GM21576 (cell line): ENCODE measurements around the gene STAMBPL1.
"Not testable (repeated sequence)": the region's sequence is repeated elsewhere in the genome, so short reads cannot be mapped to it uniquely, and the experiment has no call there.

Experiments
- ATAC-seq: cut with Tn5 transposase; IDR thresholded peaks from one replicate; pipeline ENCODE4 v1.9.1; 2021; ENCODE audit warnings: mild to moderate bottlenecking, moderate library complexity; ENCODE audit not compliant: unreplicated experiment

Gene STAMBPL1

DNA sequence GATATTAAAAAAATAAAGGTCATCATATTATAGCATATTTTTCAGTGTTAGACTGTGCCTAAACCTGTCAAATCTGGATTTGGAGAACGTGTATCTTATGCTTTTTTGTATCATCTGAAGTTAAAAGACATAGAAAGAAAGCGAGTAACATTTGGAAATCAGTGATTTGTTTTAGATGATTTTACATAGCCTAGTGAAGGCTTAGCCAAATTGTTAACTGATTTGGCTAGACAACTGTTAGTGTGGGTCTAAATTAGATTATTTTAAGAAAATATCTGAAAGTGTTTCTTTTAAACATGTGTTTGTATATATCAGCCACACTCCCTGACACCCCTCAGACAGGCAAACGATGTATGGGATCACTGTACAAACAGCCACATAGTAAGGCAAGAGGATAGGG, 36.9 kb downstream of the STAMBPL1 start:
- ATAC-seq = no peak

DNA sequence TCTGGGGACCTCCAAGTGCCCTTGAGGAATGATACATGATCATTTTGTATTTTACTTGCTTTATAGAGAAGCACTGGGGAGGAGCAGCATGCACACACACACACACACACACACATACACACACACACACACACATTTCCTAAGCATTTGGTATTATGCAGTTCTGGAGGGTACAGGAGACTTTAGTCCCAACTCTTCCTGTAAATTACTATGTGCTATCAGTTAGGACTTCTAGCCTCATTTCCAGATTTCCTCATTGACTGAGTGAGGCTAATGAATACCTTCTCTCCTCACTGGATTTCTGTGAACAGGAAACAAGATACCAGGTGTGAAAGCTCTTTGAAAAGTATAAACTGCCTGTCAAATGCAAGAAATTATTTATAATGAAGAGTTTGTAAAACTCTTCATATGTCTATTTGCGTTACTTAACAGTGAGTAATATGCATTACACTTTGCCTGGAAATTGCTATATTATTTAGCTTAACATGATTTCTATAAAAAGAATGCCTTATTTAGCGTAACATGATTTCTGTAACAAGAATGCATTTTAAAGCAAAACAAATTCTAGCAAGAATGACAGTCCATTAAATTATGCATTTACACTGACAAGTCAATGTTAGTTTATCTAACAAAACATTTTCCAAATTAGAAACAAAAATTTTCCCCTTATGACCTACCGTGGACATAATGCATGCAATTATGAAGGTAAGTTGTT, 38.3 kb downstream of the STAMBPL1 start:
- ATAC-seq = no peak

DNA sequence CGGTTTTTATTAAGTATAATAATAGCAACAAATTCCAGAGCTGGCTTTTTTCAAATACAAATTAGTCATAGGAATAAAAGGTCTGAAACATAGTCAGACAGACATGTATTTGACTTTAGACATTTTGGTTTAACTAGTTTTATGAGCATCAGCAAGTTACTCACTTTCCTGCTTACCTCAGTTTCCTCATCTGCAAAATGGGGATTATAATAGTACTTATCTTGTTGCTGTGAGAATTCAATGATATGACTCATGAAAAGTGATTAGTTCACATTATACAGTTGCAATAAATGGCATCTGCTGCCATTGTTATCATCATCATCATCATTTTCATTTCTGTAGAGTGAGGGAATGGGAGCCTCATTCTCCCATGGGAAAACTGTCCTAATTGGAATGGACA, 39.0 kb downstream of the STAMBPL1 start:
- no peak for ATAC-seq

DNA sequence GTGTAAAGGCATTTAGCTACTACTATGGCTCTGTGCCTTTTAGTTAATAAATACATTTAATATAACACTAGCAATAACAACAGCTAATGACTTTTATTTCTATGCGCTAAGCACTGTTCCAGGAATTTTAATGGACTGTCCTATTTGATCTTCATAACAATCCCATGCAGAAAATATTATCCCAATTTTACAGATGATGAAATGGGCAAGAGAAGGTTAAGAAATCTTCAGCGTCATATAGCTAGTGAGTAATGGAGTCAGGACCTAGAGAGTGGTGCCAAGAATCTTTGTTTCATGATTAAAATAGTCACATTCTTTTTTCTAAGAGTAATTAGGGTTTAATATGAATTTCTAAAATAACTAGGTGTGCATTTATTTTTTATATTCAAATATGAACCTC, 40.2 kb downstream of the STAMBPL1 start:
- ATAC-seq = no peak

DNA sequence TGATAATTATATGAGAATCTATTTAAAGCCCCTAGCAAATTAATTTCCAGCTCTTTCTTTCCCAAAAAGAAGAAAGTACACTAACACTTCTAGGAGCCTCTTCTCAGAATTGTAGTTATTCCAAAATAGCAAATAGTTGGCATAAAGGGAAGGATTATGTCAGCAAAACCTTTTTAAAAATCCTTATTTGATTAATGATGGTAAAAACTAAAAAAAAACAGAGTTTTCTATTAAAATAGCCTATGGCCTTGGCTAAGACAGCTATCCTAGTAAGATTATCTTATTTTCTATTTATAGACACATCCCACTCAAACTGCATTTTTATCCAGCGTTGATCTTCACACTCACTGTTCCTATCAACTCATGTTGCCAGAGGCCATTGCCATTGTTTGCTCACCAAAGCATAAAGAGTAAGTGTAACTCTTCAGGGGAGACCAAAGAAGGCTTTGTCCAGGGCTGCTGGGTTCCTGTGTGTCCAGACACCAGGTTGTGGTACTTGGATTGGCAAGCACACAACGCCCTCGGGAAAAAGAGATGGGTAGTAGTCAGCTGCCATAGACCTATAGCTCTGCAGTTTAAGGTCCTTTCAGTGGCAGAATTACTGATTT, 41.0 kb downstream of the STAMBPL1 start:
- no peak for ATAC-seq

DNA sequence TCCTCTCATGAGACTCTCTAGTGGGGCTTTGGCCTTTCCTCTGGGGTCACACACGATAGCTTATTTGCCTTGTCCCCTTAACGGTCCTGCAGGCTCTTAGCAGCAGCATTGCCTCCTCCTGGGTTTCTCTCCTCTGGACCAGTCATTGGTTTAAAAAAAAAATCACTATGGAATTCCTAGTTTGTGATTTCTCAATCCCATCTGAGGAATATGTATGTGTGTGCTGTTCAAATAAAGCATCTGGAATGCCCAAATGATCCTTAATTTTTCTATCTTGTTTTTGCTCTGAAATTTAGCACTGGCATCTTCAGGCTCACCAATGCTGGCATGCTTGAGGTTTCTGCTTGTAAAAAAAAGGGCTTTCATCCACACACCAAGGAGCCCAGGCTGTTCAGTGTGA, 42.0 kb downstream of the STAMBPL1 start:
- no peak for ATAC-seq

DNA sequence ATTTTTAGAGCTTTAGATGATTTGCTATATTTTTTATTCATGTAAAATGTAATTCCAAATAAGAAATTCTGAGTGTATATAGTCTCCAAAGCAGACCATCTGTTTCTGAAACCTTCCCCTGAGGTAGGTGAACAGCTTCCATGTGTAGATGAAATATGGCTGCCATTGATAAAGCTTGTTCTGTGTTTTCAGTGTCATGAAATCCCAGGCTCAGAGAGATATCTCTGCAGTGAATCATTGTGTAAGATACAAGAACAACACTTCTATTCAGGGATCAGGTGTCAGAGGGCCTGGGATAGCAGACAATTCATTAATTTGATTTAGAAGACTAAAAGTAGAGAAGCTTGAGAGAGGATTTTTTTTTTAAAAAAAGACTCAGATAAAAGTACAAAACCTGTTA, 43.5 kb downstream of the STAMBPL1 start:
- no peak for ATAC-seq

DNA sequence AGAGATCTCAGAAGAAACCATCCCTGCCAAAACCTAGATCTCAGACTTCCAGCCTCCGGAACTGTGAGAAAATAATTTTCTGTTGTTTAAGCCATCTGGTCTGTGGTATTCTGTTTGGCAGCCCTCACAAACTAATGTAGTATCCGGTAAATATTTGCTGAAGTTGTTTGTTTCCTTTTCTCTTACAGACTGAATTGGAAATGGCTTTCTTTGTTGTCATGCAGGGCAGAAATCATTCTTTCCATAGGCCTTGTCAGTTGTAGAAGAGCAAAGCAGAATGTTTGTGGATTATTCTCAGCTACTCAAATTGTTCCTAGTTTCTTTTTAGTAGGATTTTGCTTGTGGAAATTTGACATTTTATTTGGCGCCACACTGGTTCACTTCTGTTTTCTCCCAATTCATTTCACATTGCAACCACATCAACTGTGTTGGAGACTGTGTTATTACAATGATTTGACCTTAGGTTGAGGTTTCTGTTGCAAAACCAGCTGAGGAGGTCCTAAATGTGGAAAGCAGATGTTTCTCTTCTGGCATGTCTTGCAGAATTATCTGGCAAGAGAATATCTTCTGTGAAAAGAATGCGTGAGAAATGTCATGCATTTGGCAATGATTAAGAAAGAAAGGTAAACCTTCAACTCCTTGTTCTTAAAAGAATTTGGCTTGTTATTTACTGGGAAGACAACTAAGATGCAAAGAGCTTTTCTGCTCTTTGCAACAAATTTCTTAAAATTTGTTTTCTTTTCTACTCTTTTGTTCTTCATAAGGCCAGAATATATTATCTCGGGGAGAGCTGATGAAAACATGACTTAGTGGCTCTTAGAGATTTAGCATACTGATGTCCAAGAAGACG, 46.7 kb downstream of the STAMBPL1 start:
- no peak for ATAC-seq

DNA sequence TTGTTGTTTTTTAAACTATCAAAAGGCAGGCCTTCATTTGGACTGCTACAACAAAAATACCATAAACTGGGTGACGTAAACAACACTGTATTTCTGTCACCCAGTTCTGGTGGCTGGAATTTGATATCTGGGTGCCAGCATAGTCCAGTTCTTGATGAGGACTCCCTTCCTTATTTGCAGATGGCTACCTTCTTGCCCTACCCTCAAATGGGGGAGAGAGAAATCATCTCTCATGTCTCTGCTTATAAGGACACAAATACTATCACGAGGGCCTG, 47.3 kb downstream of the STAMBPL1 start:
- ATAC-seq = no peak

DNA sequence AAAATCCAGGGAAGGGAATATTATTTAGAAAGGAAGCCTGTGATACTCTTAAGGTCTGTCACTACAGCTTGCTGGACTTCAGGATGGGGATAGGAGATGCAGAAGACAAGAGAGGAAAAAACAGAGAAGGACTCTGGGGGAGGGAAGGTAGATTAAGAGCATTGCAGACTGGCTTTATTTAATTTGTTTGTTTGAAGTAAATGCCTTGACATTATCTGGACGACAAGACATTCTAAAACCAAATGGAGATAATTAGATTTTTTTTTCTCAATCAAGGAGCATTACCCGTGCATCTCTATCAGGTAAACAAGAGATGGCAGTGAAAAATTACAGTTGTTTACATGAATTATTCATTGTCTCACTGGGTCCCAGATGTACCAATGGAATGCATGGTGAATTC, 48.2 kb downstream of the STAMBPL1 start:
- no peak for ATAC-seq

DNA sequence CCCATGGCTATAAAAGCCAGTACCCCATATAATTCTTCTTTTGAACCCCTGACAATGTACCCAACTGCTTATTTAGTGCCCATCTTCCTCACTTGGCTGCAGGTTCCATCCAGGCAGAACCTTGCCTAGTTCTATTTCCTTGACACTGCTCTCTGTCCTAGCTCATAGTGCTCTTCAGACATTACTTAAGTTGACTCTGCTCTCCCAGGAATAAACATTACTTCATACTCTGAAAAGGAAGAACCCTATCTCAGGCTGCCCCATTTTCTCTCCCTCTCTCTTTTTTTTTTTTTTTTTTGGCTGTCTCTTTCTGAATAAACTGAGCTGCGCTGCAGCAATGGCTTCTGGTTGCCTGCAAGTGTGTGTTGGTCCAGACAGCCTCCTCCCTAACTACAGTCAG, 51.5 kb downstream of the STAMBPL1 start:
- no peak for ATAC-seq

DNA sequence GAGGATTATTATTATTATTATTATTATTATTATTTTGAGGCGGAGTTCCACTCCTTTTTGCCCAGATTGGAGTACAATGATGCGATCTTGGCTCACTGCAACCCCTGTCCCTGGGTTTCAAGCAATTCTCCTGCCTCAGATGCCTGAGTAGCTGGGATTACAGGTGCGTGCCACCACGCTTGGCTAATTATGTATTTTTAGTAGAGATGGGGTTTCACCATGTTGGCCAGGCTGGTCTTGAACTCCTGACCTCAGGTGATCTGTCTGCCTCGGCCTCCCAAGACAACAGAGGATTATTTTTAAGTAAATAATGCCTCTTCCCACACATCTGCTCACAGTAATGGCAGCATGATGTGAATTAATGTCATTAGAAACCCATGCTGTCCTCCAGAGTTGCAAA, 52.0 kb downstream of the STAMBPL1 start:
- not testable (repeated sequence) for ATAC-seq

DNA sequence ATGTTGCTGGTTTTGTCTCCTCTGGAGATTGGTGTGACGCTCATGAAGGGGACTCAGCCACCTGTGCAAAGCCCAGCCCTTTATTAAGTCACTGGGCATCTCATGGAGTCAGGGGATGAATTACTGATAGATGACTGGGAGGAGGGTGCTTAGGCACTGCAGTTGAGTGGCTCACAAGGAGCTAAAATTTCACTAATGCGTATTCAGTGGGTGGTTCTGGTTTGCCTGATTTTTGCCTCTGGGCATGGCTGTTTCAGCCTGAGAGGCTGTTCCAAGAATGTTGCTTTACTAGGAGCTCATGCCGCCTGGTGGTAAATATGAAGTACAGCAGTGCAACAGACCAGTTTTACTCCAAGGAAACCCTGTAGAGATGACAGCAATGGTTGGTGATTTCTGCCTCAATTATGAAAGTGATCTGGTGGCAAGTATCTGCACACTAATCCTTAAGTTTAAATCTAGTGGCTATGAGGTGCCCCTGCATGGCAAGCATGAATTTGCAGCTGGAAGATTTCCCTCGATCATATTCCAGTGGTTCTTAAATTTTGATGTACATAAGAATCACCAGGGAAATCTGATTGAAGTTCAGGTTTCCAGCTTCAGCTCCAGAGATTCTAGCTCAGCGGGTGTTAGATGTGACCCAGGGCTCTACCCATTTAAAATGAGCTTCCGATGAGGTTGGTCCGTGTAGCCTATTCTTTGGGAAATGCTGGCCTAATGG, 52.7 kb downstream of the STAMBPL1 start:
- peak; percentile 56 for ATAC-seq

DNA sequence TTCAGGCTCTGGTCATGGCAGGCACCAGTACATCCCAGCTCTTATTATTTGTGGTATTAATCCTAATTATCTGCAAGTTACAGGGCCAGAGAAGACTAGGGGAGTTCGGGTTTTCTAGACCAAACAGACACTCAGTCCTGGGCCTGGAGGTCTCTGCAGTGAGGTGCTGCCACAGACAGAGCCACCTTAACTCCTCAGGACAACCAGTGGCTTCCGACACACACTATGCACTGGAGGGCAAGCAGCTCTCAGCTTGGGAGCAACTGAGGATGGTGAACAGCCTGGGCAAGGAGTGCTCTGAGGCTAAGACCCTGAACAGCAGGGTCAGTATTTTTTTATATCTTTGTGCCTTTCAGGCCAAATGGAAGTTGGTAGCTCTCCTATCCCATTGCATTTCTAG, 53.5 kb downstream of the STAMBPL1 start:
- no peak for ATAC-seq

DNA sequence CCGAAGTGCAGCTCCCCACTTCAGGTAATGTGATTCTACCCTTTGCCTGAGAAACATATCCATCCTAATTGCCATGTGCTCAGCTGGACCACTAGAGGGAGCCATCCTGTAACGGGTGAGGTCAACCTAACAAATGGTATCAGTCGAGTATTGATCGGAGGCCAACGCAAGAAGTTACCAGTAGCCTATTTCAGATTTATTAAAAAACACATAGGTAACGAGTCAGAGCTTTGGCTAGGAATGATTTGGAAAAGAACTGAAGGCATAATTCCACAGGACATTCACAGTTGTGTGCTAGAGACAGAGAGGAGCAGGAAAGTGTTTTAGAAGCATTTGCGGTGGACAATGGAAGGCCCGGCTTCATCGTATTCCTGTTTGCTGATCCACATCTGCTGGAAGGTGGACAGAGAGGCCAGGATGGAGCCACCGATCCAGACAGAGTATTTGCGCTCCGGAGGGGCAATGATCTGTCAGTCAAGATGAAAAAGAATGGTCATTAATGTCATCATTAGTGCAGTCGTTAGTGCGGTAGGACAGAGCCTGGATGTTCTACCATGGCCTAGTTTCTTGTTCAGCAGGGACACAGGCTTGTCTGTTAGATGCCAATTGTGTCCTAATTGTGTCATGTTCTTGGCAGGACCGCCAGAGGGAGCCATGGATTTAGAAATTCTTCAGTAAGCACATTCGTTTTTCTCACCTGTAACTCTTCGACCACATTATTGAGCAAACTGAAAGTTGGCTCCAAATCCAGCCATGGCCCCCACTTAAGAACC, 55.0 kb downstream of the STAMBPL1 start:
- ATAC-seq = no peak

DNA sequence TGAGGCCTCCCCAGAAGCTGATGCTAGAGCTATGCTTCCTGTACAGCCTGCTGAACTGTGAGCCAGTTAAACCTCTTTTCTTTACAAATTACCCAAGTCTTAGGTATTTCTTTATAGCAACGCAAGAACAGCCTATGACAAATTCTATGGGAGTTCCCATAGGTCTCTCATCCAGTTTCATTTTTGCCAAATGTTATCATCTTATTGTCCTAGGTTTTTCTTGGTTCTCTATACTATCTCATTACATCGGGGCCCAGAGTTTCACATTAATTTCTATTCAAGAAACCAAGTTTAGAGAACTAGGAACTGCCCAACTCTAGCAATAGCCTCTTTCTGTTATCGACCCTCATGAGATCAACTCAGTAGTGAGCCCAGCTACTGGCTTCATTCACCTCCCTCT, 56.6 kb downstream of the STAMBPL1 start:
- no peak for ATAC-seq

DNA sequence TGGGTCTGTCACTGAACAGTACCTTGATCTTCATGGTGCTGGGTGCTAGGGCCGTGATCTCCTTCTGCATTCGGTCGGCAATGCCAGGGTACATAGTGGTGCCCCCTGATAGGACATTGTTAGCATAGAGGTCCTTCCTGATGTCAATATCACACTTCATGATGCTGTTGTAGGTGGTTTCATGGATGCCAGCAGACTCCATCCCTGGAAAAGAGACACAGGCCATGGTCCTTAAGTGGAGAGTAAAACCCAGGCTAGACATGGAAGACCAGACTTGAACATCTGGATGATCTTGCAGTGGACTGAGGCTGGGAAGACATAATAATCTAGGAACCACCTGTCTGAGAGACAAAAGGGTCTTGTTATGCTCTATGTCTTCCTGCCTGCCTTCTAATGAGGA, 58.0 kb downstream of the STAMBPL1 start:
- no peak for ATAC-seq

DNA sequence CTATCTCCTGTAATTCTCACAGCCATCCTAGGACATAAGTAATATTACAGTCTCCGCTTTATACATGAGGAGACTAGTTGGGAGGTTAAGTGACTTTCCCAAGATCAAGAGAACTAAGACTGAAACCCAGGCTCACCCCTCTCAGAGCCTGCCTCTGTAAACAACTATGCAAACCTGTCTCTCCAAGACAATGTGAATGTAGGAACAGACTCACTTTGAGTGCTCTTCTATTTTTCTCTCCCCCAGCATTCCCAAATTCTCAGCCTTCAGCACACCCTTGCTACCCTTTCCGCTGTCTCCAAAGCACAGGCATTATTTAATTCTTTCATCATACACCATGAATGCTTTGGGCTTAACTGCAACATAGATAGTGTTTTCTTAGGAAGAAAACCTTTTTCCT, 58.9 kb downstream of the STAMBPL1 start:
- no peak for ATAC-seq

DNA sequence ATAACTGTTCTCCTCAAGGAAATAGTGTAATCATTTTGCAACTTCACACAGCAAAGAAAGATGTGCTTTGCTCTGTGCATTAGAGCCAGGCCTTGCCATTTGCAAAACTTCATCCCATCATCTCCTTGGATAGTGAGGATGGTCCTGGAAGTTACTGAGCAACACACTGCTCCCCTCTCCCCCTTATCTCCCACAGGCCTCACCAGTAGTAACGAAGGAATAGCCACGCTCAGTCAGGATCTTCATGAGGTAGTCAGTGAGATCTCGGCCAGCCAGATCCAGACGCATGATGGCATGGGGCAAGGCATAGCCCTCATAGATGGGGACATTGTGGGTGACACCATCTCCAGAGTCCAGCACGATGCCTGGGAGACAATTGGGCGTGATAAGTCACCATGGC, 61.0 kb downstream of the STAMBPL1 start:
- no peak for ATAC-seq

DNA sequence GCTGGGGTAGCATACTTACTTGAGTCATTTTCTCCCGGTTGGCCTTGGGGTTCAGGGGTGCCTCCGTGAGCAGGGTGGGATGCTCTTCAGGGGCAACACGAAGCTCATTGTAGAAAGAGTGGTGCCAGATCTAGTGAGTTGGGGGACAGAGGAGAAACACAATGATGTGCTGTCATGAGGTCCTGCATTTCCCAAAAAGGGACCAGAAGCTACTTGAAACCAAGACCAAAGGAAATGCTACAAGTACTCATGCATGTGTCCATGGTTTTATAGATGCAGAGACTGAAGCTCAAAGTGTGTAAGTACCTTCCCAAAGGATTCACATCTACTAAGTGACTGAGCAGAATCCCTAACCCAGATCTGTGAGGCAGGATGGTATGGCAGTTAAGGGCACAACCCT, 63.7 kb downstream of the STAMBPL1 start:
- ATAC-seq = no peak

DNA sequence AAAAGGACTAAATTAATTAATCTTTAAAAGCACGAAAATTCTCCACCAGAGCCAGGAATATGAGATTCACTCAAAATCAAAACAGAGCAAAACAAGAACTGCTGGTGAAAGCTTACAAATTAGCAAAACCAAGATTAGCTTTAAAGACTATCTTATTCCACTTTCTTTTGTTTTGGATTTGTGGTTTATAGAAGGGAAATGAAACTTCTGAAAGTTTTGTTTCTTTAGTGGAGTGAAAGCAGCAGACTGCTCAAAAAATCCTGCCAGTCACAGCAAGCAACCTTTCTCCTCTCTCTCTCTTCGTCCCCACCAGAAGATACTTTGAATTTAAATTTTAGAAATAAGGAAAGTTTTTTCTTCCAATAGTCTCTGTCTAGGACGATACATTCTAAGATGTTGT, 64.8 kb downstream of the STAMBPL1 start:
- ATAC-seq = peak; percentile 63
